ENCODE results near the gene PTBP3.

GRCh38 chr9:112207451-112207850, 126.0 kb downstream of the PTBP3 start:
- TF ChIP-seq MYC (IDR thresholded peaks at IDR 0.05; ENCODE audit: low read depth, low read length) (no peak), CTCF (IDR thresholded peaks at IDR 0.05; ENCODE audit: low read depth, low read length) (no peak)

Data from NB4 (cell line).